ENCODE results near the gene CSK.

CSK gene

GRCh38 chr15:74840851-74841775, 59.2 kb downstream of the CSK start:
- no peak for DNase-seq (ENCODE audit: low read depth in 2 of 3, low spot score in 2 of 3)

- no peak for DNase-seq (ENCODE audit: low read depth in 2 of 3, low spot score in 2 of 3)
Measured at GRCh38 chr15:74841891-74842373, 60.1 kb downstream of the CSK start.

- DNase-seq (ENCODE audit: low read depth in 2 of 3, low spot score in 2 of 3) = peak; percentile 79 to 93 (median 89)
Measured at GRCh38 chr15:74842581-74843444, 60.9 kb downstream of the CSK start, which contains the start of gene ULK3. Gene ULK3, minus strand, starts transcription at chr15:74843156. Its CDS starts 51 bp downstream, at chr15:74843105.

- no peak for DNase-seq (ENCODE audit: low read depth in 2 of 3, low spot score in 2 of 3)
Measured at GRCh38 chr15:74843445-74843828, 61.6 kb downstream of the CSK start.

GRCh38 chr15:74843891-74844299, 62.0 kb downstream of the CSK start:
- no peak for DNase-seq (ENCODE audit: low read depth in 2 of 3, low spot score in 2 of 3)

- DNase-seq (ENCODE audit: low read depth in 2 of 3, low spot score in 2 of 3) = no peak
Measured at GRCh38 chr15:74844319-74845207, 62.7 kb downstream of the CSK start.

GRCh38 chr15:74845208-74845568, 63.3 kb downstream of the CSK start:
- no peak for DNase-seq (ENCODE audit: low read depth in 2 of 3, low spot score in 2 of 3)

GRCh38 chr15:74845581-74845980, 63.7 kb downstream of the CSK start:
- DNase-seq (ENCODE audit: low read depth in 2 of 3, low spot score in 2 of 3) = no peak

- no peak for DNase-seq (ENCODE audit: low read depth in 2 of 3, low spot score in 2 of 3)
Measured at GRCh38 chr15:74847432-74847831, 65.6 kb downstream of the CSK start.

- DNase-seq (ENCODE audit: low read depth in 2 of 3, low spot score in 2 of 3) = no peak
Measured at GRCh38 chr15:74850393-74850792, 68.5 kb downstream of the CSK start.

GRCh38 chr15:74851960-74852359, 70.1 kb downstream of the CSK start:
- no peak for DNase-seq (ENCODE audit: low read depth in 2 of 3, low spot score in 2 of 3)
